OCI-LY3 (cell line): ENCODE measurements around the gene SLCO2B1.

Experiments used
- H2AFZ ChIP-seq: fragments of 200-600, 300-600 bp; shearing (Covaris generic); 2 replicates; pipeline ENCODE4 v1.6.0; 2014; ENCODE audit warnings: antibody characterized with exemption, low read depth, low read length
- H3K27ac ChIP-seq: fragments of 200-600, 300-600 bp; sonication (generic); 2 replicates; pipeline ENCODE4 v1.5.1; 2014; ENCODE audit warnings: mild to moderate bottlenecking, low read length, moderate library complexity, mixed read lengths
- H3K27me3 ChIP-seq: fragments of 200-600, 300-600 bp; sonication (generic); 2 replicates; pipeline ENCODE4 v1.6.1; 2014; ENCODE audit warnings: low read depth, low read length, mixed read lengths
- H3K36me3 ChIP-seq: fragments of 200-600, 300-600 bp; sonication (generic); replicated peaks from 2 replicates; pipeline ENCODE3; 2014; ENCODE audit warnings: low read depth, low read length, mixed read lengths
- H3K4me1 ChIP-seq: fragments of 300-600, 200-600 bp; sonication (generic); 2 replicates; pipeline ENCODE4 v1.6.1; 2014; ENCODE audit warnings: low read length, mixed read lengths
- H3K4me2 ChIP-seq: fragments of 200-600, 300-600 bp; sonication (generic); 2 replicates; pipeline ENCODE4 v1.6.1; 2014; ENCODE audit warnings: low read length, mixed read lengths
- H3K4me3 ChIP-seq: fragments of 300-600, 200-600 bp; sonication (generic); 2 replicates; pipeline ENCODE4 v1.5.1; 2014; ENCODE audit warnings: antibody characterized with exemption, mild to moderate bottlenecking, low read length, moderate library complexity
- H3K79me2 ChIP-seq: fragments of 300-600, 200-600 bp; shearing (Covaris generic); 2 replicates; pipeline ENCODE4 v1.6.1; 2014; ENCODE audit warnings: mild to moderate bottlenecking, low read length, mixed read lengths
- H3K9ac ChIP-seq: fragments of 300-600, 200-600 bp; shearing (Covaris generic); 2 replicates; pipeline ENCODE4 v1.6.0; 2014; ENCODE audit warnings: mild to moderate bottlenecking, low read length, moderate library complexity
- H3K9me3 ChIP-seq: fragments of 200-600, 300-600 bp; shearing (Covaris generic); 2 replicates; pipeline ENCODE4 v1.6.1; 2014; ENCODE audit warnings: low read length, mixed read lengths; ENCODE audit not compliant: insufficient read depth
- H4K20me1 ChIP-seq: fragments of 200-600, 300-600 bp; sonication (generic); 2 replicates; pipeline ENCODE4 v1.6.1; 2016; ENCODE audit warnings: low read length, mixed read lengths; ENCODE audit not compliant: insufficient read depth
- CTCF ChIP-seq: fragments of 200-600, 300-600 bp; sonication (generic); IDR thresholded peaks from 2 replicates; pipeline ENCODE4 v1.5.1; 2014; ENCODE audit warnings: antibody characterized with exemption, low read length, low read depth
- EZH2phosphoT487 ChIP-seq: fragments of 200-600 bp; shearing (Covaris generic); IDR thresholded peaks from 2 replicates; pipeline ENCODE4 v1.6.1; 2018; ENCODE audit warnings: antibody characterized with exemption, mixed run types, low read depth

Gene SLCO2B1

DNA sequence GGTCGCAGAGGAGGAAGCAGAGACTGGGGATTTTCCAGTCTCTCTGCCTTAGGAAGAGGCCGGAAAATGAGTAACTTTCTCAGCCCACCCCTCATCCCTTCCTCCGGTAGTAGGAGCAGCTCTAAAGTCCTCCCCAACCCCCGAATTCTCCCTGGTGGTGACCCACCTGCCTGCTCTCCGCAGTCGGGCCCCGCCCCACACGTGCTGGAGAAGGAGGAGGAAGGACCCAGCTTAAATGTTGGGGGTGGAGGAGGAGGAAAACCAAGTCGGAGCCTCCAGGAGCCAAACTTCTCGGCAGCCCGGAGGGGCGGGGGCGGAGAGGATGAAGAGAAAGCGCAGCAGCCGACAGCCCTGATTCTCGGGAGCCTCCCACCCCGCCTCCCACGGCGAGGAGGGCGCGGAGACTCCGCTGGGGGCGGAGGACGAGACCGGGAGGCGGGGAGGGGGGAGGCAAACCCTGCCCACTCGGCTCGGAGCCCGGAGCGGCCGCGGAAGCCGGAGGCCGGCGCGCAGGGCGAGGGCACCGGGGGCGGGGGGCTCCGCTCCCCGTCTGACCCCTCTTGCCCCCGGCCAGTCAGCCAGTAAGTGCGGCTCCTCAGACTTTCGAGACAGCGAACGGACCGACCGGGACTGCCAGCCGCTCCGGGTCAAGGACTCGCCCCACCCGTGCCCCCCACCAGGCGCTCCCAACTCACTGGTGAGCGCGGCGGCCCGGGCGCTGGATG is 89.6 kb downstream of the SLCO2B1 start, which contains the start of gene TPBGL:
TPBGL (plus strand) TSS at position 464 of the 725 bp plus-strand sequence. CDS start 276 bp downstream, outside the sequence.
- Histone ChIP-seq H2AFZ (no peak within 1 kb of the TSS), H3K27me3 (no peaks in the 10 kb centered on the region)

DNA sequence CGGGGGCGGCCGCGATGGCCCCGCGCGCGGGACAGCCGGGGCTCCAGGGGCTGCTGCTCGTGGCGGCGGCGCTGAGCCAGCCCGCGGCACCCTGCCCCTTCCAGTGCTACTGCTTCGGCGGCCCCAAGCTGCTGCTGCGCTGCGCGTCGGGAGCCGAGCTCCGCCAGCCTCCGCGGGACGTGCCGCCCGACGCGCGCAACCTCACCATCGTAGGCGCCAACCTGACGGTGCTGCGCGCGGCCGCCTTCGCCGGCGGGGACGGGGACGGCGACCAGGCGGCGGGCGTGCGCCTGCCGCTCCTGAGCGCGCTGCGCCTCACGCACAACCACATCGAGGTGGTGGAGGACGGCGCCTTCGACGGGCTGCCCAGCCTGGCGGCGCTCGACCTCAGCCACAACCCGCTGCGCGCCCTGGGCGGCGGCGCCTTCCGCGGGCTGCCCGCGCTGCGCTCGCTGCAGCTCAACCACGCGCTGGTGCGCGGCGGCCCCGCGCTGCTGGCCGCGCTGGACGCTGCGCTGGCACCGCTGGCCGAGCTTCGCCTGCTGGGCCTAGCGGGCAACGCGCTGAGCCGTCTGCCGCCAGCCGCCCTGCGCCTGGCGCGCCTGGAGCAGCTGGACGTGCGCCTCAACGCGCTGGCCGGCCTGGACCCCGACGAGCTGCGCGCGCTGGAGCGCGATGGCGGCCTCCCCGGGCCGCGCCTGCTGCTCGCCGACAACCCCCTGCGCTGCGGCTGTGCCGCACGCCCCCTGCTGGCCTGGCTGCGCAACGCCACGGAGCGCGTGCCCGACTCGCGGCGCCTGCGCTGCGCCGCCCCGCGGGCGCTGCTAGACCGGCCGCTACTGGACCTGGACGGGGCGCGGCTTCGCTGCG is 90.4 kb downstream of the SLCO2B1 start:
- no peaks in the 10 kb centered on the region for H3K9me3 ChIP-seq
- H3K36me3 ChIP-seq: no peaks in the 10 kb centered on the region
- no peak overlapping the region for H2AFZ ChIP-seq
- no peak overlapping the region for H3K9ac ChIP-seq
- no peaks in the 10 kb centered on the region for H4K20me1 ChIP-seq
- TF ChIP-seq CTCF: no peak
- no peak for TF ChIP-seq EZH2phosphoT487
- no peaks in the 10 kb centered on the region for H3K4me1 ChIP-seq
- H3K4me3 ChIP-seq: no peak overlapping the region
- no peak overlapping the region for H3K27ac ChIP-seq
- no peak overlapping the region for H3K4me2 ChIP-seq
- no peaks in the 10 kb centered on the region for H3K27me3 ChIP-seq
- no peaks in the 10 kb centered on the region for H3K79me2 ChIP-seq

More for the DNA sequence above, 89.6 kb downstream of the SLCO2B1 start, which contains the start of gene TPBGL:
- H3K9me3 ChIP-seq: no peaks in the 10 kb centered on the region
- TF ChIP-seq CTCF: no peak
- no peak for TF ChIP-seq EZH2phosphoT487
- H3K36me3 ChIP-seq: no peaks in the 10 kb centered on the region
- H3K4me1 ChIP-seq: no peaks in the 10 kb centered on the region
- no peak within 1 kb of the TSS for H3K4me2 ChIP-seq
- H3K9ac ChIP-seq: no peak within 1 kb of the TSS
- H3K27ac ChIP-seq: no peak within 1 kb of the TSS
- no peaks in the 10 kb centered on the region for H4K20me1 ChIP-seq
- no peak within 1 kb of the TSS for H3K4me3 ChIP-seq
- no peaks in the 10 kb centered on the region for H3K79me2 ChIP-seq

DNA sequence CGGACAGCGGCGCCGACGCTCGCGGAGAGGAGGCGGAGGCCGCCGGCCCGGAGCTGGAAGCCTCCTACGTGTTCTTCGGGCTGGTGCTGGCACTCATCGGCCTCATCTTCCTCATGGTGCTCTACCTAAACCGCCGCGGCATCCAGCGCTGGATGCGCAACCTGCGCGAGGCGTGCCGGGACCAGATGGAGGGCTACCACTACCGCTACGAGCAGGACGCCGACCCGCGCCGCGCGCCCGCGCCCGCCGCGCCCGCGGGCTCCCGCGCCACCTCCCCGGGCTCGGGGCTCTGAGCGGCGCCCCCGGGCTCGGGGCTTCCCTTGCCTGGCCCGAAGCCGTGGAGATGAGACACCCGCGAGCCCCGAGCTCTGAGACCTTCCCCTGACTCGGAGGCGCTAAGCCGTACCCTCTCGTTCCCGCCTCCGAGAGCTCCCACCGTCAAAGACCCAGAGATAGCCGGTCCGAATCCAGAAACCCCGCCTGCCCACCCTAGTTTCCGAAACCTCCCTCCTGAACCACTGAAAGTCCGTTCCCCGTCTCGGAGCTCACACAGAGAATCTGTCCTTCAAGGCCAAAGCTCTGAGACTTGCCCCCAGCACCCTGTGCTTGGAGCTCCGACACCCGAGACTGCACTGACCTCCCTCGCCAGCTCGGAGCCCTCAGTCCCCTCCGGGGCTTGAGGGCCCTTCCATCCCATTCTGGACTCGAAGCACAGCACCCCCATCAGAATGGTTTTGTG is 91.2 kb downstream of the SLCO2B1 start:
- no peaks in the 10 kb centered on the region for H3K4me1 ChIP-seq
- H3K4me3 ChIP-seq: no peak overlapping the region
- no peak for TF ChIP-seq CTCF
- no peak for TF ChIP-seq EZH2phosphoT487
- no peaks in the 10 kb centered on the region for H3K36me3 ChIP-seq
- no peaks in the 10 kb centered on the region for H3K9me3 ChIP-seq
- H4K20me1 ChIP-seq: no peaks in the 10 kb centered on the region
- H3K27me3 ChIP-seq: no peaks in the 10 kb centered on the region
- no peak overlapping the region for H3K9ac ChIP-seq
- no peak overlapping the region for H2AFZ ChIP-seq
- no peak overlapping the region for H3K4me2 ChIP-seq
- H3K79me2 ChIP-seq: no peaks in the 10 kb centered on the region
- H3K27ac ChIP-seq: no peak overlapping the region
